GM19467 (cell line): ENCODE results near the gene WDR1.
A peak's percentile ranks its signal among the peaks of the same experiment; 100 is the strongest.
"Not testable (repeated sequence)": the region's sequence is repeated elsewhere in the genome, so short reads cannot be mapped to it uniquely, and the experiment has no call there.

Experiments
- ATAC-seq: cut with Tn5 transposase; IDR thresholded peaks from one replicate; pipeline ENCODE4 v1.9.1; 2021; ENCODE audit warnings: mild to moderate bottlenecking, moderate library complexity; ENCODE audit not compliant: unreplicated experiment

Gene WDR1

GRCh38 chr4:10131202-10131601, 14.6 kb upstream of the WDR1 start:
- ATAC-seq = no peak

- ATAC-seq = no peak
These were observed 13.7 kb upstream of the WDR1 start for GRCh38 chr4:10130178-10130888.

- ATAC-seq = no peak
These were observed 12.9 kb upstream of the WDR1 start for GRCh38 chr4:10129196-10130177.

- ATAC-seq = no peak
These were observed 12.2 kb upstream of the WDR1 start for GRCh38 chr4:10128761-10129160.

GRCh38 chr4:10127531-10127930, 10.9 kb upstream of the WDR1 start:
- ATAC-seq = not testable (repeated sequence)

GRCh38 chr4:10124167-10124930, 7.8 kb upstream of the WDR1 start:
- no peak for ATAC-seq

- ATAC-seq = no peak
These were observed 6.9 kb upstream of the WDR1 start for GRCh38 chr4:10123227-10124101.

- ATAC-seq = no peak
These were observed 5.8 kb upstream of the WDR1 start for GRCh38 chr4:10122236-10122932.

GRCh38 chr4:10121568-10122208, 5.1 kb upstream of the WDR1 start:
- no peak for ATAC-seq

GRCh38 chr4:10120943-10121567, 4.5 kb upstream of the WDR1 start:
- no peak for ATAC-seq

- ATAC-seq = no peak
These were observed 3.2 kb upstream of the WDR1 start for GRCh38 chr4:10119773-10120172.

GRCh38 chr4:10119278-10119677, 2.7 kb upstream of the WDR1 start:
- no peak for ATAC-seq

- ATAC-seq = no peak
These were observed 1.7 kb upstream of the WDR1 start for GRCh38 chr4:10118048-10119004.

- no peak for ATAC-seq
These were observed 904 bp upstream of the WDR1 start for GRCh38 chr4:10117359-10118047.

- ATAC-seq = peak; percentile 29
These were observed 616 bp downstream of the WDR1 start for GRCh38 chr4:10115797-10116568.

GRCh38 chr4:10115271-10115796, 1.3 kb downstream of the WDR1 start:
- no peak for ATAC-seq
